NCI-H2107 treated with DMSO at 0.1 percent for 48 hours (cell line): Measurements from ENCODE around the gene SLC35G1.

Source experiments
- DNase-seq: peaks from one replicate; lab custom pipeline; 2025; ENCODE audit not compliant: unreplicated experiment; lab: John Stamatoyannopoulos, UW

SLC35G1 gene

GRCh38 chr10:93893646-93894515 lies at the start of gene SLC35G1:
Gene SLC35G1, plus strand, starts transcription at chr10:93893978. Its CDS starts 56 bp downstream, at chr10:93894034.
- DNase-seq: peak; percentile 2

GRCh38 chr10:93844979-93845626 lies 48.7 kb upstream of the SLC35G1 start:
- no peak for DNase-seq

- peak; percentile 20 for DNase-seq
These were observed 44.2 kb upstream of the SLC35G1 start for GRCh38 chr10:93849593-93849992.

- no peak for DNase-seq
These were observed 43.5 kb upstream of the SLC35G1 start for GRCh38 chr10:93850031-93851015.

GRCh38 chr10:93851169-93851568 lies 42.6 kb upstream of the SLC35G1 start:
- no peak for DNase-seq

GRCh38 chr10:93852476-93853095 lies 41.2 kb upstream of the SLC35G1 start:
- no peak for DNase-seq

- DNase-seq: no peak
These were observed 38.8 kb upstream of the SLC35G1 start for GRCh38 chr10:93854975-93855374.

- no peak for DNase-seq
These were observed 37.2 kb upstream of the SLC35G1 start for GRCh38 chr10:93856349-93857145.

- no peak for DNase-seq
These were observed 34.6 kb upstream of the SLC35G1 start for GRCh38 chr10:93859049-93859655.

GRCh38 chr10:93861825-93862224 lies 32.0 kb upstream of the SLC35G1 start:
- no peak for DNase-seq

GRCh38 chr10:93865794-93866425 lies 27.9 kb upstream of the SLC35G1 start:
- DNase-seq: no peak

GRCh38 chr10:93867525-93867924 lies 26.3 kb upstream of the SLC35G1 start:
- DNase-seq: no peak

- DNase-seq: no peak
These were observed 22.0 kb upstream of the SLC35G1 start for GRCh38 chr10:93871671-93872204.

- no peak for DNase-seq
These were observed 21.2 kb upstream of the SLC35G1 start for GRCh38 chr10:93872375-93873158.

GRCh38 chr10:93873420-93874115 lies 20.2 kb upstream of the SLC35G1 start:
- no peak for DNase-seq

GRCh38 chr10:93874309-93875031 lies 19.3 kb upstream of the SLC35G1 start:
- no peak for DNase-seq

GRCh38 chr10:93875032-93875358 lies 18.8 kb upstream of the SLC35G1 start:
- DNase-seq: no peak
